ENCODE measurements around the gene EPB41L4B. TPM values are rescaled to one million over a fixed set of nuclear protein-coding genes. Genes with fewer than 3 reads are reported as not detected.
A peak's percentile ranks its signal among the peaks of the same experiment; 100 is the strongest.

The EPB41L4B gene
- total and polyA plus RNA-seq, 2 of the 13 experiments (the other 11 are each of a cell fraction or from before 2014, with no cell fraction given), result 17.6 to 22.1 TPM

DNA sequence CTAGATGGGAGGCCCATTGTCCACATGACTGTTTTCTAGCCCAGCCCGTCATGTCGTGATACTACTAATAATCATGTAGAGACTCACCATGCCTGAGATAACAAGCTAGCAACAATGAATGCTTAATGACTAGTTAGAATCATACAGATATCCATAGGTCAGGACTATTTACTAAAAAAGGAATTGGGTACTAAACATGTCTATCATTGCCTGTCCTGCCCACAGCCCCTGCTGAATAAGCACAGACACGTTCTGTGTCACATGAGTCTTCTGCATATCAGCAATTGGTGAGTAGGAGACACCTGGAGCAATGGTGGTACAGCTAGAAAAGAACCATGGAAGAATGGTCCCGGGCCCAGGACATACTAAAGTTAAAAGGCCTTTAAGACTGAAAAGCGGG, 171.8 kb downstream of the EPB41L4B start:
- TF ChIP-seq HDAC6 (IDR thresholded peaks at IDR 0.05; ENCODE audit: low read depth, low read length) (no peak), HMG20B (CRISPR knock-in tag; conservative IDR thresholded peaks at IDR 0.05) (no peak)
- no peak overlapping the region for H3K9ac ChIP-seq (ENCODE audit: insufficient read depth, low read depth, low read length)
- BruUV-seq (replicated peaks), result no TSS peak
- H2AFZ ChIP-seq (ENCODE audit: low read length), result no peak overlapping the region
- no peak for DNase-seq (ENCODE audit: low spot score)
- in situ Hi-C loops (cut with HindIII; ENCODE audit: extremely low pct_ligation_motif_present, low pct_unique_long_range_greater_than_20kb) (loop anchor here (10.0 kb wide), 1 partner anchor 64 kb away; no protein-coding TSS in a partner anchor), intact Hi-C loops (cut with micrococcal nuclease; ENCODE audit: unreplicated experiment) (no loop called here)
- WGBS (ENCODE audit: low lambda C conversion rate), result 40% methylated on average over 5 of the region's 5 CpGs
- FAIRE-seq, result no peak
- CTCF ChIA-PET (ENCODE audit: low intra/inter-chr PET ratio, low total read pairs), result no interaction called here
- no peak overlapping the region for H3K4me3 ChIP-seq (replicated peaks in 1 of 3; ENCODE audit: insufficient read depth in 1 of 3, low read depth in 2 of 3, low read length in 3 of 3)
- no peak overlapping the region for H3K4me2 ChIP-seq (ENCODE audit: low read depth, low read length)
- peaks cover 0 to 4% of the 10 kb centered on the region in 2 experiments; a peak in 1 of 5 replicates for H3K27me3 ChIP-seq (ENCODE audit: control insufficient read depth in 1 of 2, insufficient read depth in 2 of 2, low read length in 2 of 2)
- no peaks in the 10 kb centered on the region for H3K36me3 ChIP-seq (replicated peaks in 1 of 2; ENCODE audit: control insufficient read depth in 1 of 2, insufficient read depth in 2 of 2, low read length in 2 of 2)
- peaks cover 30% of the 10 kb centered on the region for H3K4me1 ChIP-seq (ENCODE audit: insufficient read depth, low read length)
- no peak overlapping the region for H3K27ac ChIP-seq (ENCODE audit: extremely low read length, insufficient read depth, low read length)
- H4K20me1 ChIP-seq (ENCODE audit: insufficient read depth, low read length), result no peaks in the 10 kb centered on the region
- ATAC-seq, result no peak
- POLR2A ChIA-PET, result no interaction called here
- peaks cover 8% of the 10 kb centered on the region for H3K9me3 ChIP-seq (ENCODE audit: low read length)
- H3K79me2 ChIP-seq (ENCODE audit: insufficient read depth, low read length), result no peaks in the 10 kb centered on the region

DNA sequence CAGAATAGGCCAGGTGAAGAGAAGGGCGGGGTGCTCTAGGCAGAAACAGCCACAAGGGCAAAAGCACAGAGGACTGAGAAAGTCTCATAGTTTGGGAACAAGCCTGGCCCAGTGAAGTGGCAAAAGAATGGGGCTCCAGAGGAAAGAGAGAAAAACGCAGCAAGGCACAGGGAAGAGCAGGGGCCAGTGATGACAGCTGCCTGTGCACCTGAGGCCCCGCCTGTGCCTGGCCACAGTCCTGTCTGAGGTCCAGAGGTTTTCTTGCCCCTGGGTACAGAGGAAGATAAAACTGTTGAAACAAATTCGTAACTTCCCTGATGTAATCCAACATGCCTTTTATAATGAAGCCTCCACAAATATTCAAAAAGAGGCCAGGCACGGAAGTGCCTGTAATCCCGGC, 175.8 kb downstream of the EPB41L4B start:
- no TSS peak for BruUV-seq (replicated peaks)
- no peak for FAIRE-seq
- H3K36me3 ChIP-seq (replicated peaks in 1 of 2; ENCODE audit: control insufficient read depth in 1 of 2, insufficient read depth in 2 of 2, low read length in 2 of 2), result no peaks in the 10 kb centered on the region
- peak; percentile 85 for ATAC-seq
- DNase-seq (ENCODE audit: low spot score), result no peak
- WGBS (ENCODE audit: low lambda C conversion rate), result 10% methylated on average over 6 of the region's 6 CpGs
- H3K4me3 ChIP-seq (replicated peaks in 1 of 3; ENCODE audit: insufficient read depth in 1 of 3, low read depth in 2 of 3, low read length in 3 of 3), result 0 out of 6 replicates have a peak overlapping the region, but pooled peaks of 1 of the 3 experiments have one; percentile 16
- CTCF ChIA-PET (ENCODE audit: low intra/inter-chr PET ratio, low total read pairs), result no interaction called here
- no peaks in the 10 kb centered on the region for H3K79me2 ChIP-seq (ENCODE audit: insufficient read depth, low read length)
- POLR2A ChIA-PET, result no interaction called here
- H4K20me1 ChIP-seq (ENCODE audit: insufficient read depth, low read length), result no peaks in the 10 kb centered on the region
- intact Hi-C loops (cut with micrococcal nuclease; ENCODE audit: unreplicated experiment) (no loop called here), in situ Hi-C loops (cut with HindIII; ENCODE audit: extremely low pct_ligation_motif_present, low pct_unique_long_range_greater_than_20kb) (loop anchor here (10.0 kb wide), 1 partner anchor 60 kb away; no protein-coding TSS in a partner anchor)
- H3K4me2 ChIP-seq (ENCODE audit: low read depth, low read length), result peak overlapping the region; percentile 49
- peaks cover 32% of the 10 kb centered on the region for H3K4me1 ChIP-seq (ENCODE audit: insufficient read depth, low read length)
- H3K27ac ChIP-seq (ENCODE audit: extremely low read length, insufficient read depth, low read length), result no peak overlapping the region
- no peaks in the 10 kb centered on the region for H3K9me3 ChIP-seq (ENCODE audit: low read length)
- H3K27me3 ChIP-seq (ENCODE audit: control insufficient read depth in 1 of 2, insufficient read depth in 2 of 2, low read length in 2 of 2), result peaks cover 0 to 4% of the 10 kb centered on the region in 2 experiments; a peak in 1 of 5 replicates
- H3K9ac ChIP-seq (ENCODE audit: insufficient read depth, low read depth, low read length), result 0 out of 2 replicates have a peak overlapping the region, but pooled peaks have one; percentile 5
- no peak overlapping the region for H2AFZ ChIP-seq (ENCODE audit: low read length)
- TF ChIP-seq, protein P1, sequence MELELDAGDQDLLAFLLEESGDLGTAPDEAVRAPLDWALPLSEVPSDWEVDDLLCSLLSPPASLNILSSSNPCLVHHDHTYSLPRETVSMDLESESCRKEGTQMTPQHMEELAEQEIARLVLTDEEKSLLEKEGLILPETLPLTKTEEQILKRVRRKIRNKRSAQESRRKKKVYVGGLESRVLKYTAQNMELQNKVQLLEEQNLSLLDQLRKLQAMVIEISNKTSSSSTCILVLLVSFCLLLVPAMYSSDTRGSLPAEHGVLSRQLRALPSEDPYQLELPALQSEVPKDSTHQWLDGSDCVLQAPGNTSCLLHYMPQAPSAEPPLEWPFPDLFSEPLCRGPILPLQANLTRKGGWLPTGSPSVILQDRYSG (CRISPR knock-in tag; IDR thresholded peaks at IDR 0.05), result no peak
- TF ChIP-seq ZFP82 (CRISPR knock-in tag; IDR thresholded peaks at IDR 0.05; ENCODE audit: borderline replicate concordance) (no peak), SRF (IDR thresholded peaks at IDR 0.05; ENCODE audit: low read depth, low read length) (no peak), TEAD3 (CRISPR knock-in tag; optimal IDR thresholded peaks at IDR 0.05; ENCODE audit: borderline replicate concordance) (peak; percentile 7), ZNF790 (CRISPR knock-in tag; IDR thresholded peaks at IDR 0.05; ENCODE audit: borderline replicate concordance) (no peak), NFIB (CRISPR knock-in tag; IDR thresholded peaks at IDR 0.05; ENCODE audit: borderline replicate concordance) (no peak)
- TF ChIP-seq, protein P2, sequence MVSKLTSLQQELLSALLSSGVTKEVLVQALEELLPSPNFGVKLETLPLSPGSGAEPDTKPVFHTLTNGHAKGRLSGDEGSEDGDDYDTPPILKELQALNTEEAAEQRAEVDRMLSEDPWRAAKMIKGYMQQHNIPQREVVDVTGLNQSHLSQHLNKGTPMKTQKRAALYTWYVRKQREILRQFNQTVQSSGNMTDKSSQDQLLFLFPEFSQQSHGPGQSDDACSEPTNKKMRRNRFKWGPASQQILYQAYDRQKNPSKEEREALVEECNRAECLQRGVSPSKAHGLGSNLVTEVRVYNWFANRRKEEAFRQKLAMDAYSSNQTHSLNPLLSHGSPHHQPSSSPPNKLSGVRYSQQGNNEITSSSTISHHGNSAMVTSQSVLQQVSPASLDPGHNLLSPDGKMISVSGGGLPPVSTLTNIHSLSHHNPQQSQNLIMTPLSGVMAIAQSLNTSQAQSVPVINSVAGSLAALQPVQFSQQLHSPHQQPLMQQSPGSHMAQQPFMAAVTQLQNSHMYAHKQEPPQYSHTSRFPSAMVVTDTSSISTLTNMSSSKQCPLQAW (CRISPR knock-in tag; IDR thresholded peaks at IDR 0.05), result no peak
- TF ChIP-seq, protein P3, sequence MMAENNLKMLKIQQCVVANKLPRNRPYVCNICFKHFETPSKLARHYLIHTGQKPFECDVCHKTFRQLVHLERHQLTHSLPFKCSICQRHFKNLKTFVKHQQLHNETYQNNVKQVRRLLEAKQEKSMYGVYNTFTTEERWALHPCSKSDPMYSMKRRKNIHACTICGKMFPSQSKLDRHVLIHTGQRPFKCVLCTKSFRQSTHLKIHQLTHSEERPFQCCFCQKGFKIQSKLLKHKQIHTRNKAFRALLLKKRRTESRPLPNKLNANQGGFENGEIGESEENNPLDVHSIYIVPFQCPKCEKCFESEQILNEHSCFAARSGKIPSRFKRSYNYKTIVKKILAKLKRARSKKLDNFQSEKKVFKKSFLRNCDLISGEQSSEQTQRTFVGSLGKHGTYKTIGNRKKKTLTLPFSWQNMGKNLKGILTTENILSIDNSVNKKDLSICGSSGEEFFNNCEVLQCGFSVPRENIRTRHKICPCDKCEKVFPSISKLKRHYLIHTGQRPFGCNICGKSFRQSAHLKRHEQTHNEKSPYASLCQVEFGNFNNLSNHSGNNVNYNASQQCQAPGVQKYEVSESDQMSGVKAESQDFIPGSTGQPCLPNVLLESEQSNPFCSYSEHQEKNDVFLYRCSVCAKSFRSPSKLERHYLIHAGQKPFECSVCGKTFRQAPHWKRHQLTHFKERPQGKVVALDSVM (CRISPR knock-in tag; IDR thresholded peaks at IDR 0.05), result peak; percentile 28; the same call in 1 of the 2 replicates

Measured in HepG2 (cell line).